Ishikawa (cell line): Measurements from ENCODE around the gene MKX.

Experiments used
- CEBPB ChIP-seq: IDR thresholded peaks from 2 replicates; pipeline ENCODE4 v1.6.1; 2012
- CREB1 ChIP-seq: IDR thresholded peaks from 2 replicates; pipeline ENCODE4 v1.6.1; 2012; ENCODE audit warnings: low read depth
- EGR1 ChIP-seq: IDR thresholded peaks from 2 replicates; pipeline ENCODE4 v1.6.1; 2012
- EP300 ChIP-seq: IDR thresholded peaks from 2 replicates; pipeline ENCODE4 v1.6.1; 2012; ENCODE audit warnings: borderline replicate concordance
- FOXM1 ChIP-seq: IDR thresholded peaks from 2 replicates; pipeline ENCODE4 v1.6.1; 2012; ENCODE audit warnings: low read depth, borderline replicate concordance
- NFIC ChIP-seq: IDR thresholded peaks from 2 replicates; pipeline ENCODE4 v1.6.1; 2012
- RAD21 ChIP-seq: IDR thresholded peaks from 2 replicates; pipeline ENCODE4 v1.6.1; 2012; ENCODE audit warnings: low read depth
- TAF1 ChIP-seq: IDR thresholded peaks from 2 replicates; pipeline ENCODE4 v1.6.1; 2012; ENCODE audit warnings: low read depth, mild to moderate bottlenecking
- TCF12 ChIP-seq: IDR thresholded peaks from 2 replicates; pipeline ENCODE4 v1.6.1; 2012; ENCODE audit warnings: low read depth
- TEAD4 ChIP-seq: IDR thresholded peaks from 2 replicates; pipeline ENCODE4 v1.6.1; 2012
- YY1 ChIP-seq: IDR thresholded peaks from 2 replicates; pipeline ENCODE4 v1.6.1; 2012; ENCODE audit warnings: low read depth
- ZBTB7A ChIP-seq: IDR thresholded peaks from 2 replicates; pipeline ENCODE4 v1.6.1; 2012; ENCODE audit warnings: low read depth
- TF ChIP-seq, protein P1 (sequence below): IDR thresholded peaks from 2 replicates; pipeline ENCODE4 v1.6.1; 2012
- TF ChIP-seq, protein P2 (sequence below): IDR thresholded peaks from 2 replicates; pipeline ENCODE4 v1.6.1; 2012; ENCODE audit warnings: low read depth, mild to moderate bottlenecking
- TF ChIP-seq, protein P3 (sequence below): IDR thresholded peaks from 2 replicates; pipeline ENCODE4 v1.6.1; 2012

Gene MKX

GRCh38 chr10:27745732-27746396 is at the start of gene MKX:
Gene MKX (minus strand): TSS chr10:27745819. CDS start chr10:27743415, 2,404 bp downstream.
- TF ChIP-seq, protein P1, sequence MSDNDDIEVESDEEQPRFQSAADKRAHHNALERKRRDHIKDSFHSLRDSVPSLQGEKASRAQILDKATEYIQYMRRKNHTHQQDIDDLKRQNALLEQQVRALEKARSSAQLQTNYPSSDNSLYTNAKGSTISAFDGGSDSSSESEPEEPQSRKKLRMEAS = peak; percentile 96
- TF ChIP-seq NFIC = no peak

DNA sequence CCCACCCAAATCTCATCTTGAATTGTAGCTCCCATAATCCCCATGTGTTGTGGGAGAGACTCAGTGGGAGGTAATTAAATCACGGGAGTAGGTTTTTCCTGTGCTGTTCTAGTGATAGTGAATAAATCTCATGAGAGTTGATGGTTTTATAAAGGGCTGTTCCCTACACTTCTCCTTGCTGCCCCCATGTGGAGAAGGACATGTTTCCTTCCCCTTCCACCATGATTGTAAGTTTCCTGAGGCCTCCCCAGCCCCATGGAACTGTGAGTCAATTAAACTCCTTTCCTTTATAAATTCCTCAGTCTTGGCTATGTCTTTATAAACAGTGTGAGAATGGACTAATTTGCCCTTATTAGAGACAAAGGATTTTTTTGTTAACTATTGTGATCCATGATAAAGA is 48.5 kb upstream of the MKX start:
- TF ChIP-seq RAD21 (peak; percentile 42), ZBTB7A (no peak)

- TF ChIP-seq CREB1 (no peak), NFIC (no peak), YY1 (no peak), RAD21 (no peak), TCF12 (no peak), FOXM1 (no peak), EGR1 (no peak), TEAD4 (no peak), ZBTB7A (no peak), CEBPB (no peak), EP300 (no peak), TAF1 (no peak)
- TF ChIP-seq, protein P1 = no peak
- TF ChIP-seq, protein P2, sequence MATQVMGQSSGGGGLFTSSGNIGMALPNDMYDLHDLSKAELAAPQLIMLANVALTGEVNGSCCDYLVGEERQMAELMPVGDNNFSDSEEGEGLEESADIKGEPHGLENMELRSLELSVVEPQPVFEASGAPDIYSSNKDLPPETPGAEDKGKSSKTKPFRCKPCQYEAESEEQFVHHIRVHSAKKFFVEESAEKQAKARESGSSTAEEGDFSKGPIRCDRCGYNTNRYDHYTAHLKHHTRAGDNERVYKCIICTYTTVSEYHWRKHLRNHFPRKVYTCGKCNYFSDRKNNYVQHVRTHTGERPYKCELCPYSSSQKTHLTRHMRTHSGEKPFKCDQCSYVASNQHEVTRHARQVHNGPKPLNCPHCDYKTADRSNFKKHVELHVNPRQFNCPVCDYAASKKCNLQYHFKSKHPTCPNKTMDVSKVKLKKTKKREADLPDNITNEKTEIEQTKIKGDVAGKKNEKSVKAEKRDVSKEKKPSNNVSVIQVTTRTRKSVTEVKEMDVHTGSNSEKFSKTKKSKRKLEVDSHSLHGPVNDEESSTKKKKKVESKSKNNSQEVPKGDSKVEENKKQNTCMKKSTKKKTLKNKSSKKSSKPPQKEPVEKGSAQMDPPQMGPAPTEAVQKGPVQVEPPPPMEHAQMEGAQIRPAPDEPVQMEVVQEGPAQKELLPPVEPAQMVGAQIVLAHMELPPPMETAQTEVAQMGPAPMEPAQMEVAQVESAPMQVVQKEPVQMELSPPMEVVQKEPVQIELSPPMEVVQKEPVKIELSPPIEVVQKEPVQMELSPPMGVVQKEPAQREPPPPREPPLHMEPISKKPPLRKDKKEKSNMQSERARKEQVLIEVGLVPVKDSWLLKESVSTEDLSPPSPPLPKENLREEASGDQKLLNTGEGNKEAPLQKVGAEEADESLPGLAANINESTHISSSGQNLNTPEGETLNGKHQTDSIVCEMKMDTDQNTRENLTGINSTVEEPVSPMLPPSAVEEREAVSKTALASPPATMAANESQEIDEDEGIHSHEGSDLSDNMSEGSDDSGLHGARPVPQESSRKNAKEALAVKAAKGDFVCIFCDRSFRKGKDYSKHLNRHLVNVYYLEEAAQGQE = no peak
- TF ChIP-seq, protein P3, sequence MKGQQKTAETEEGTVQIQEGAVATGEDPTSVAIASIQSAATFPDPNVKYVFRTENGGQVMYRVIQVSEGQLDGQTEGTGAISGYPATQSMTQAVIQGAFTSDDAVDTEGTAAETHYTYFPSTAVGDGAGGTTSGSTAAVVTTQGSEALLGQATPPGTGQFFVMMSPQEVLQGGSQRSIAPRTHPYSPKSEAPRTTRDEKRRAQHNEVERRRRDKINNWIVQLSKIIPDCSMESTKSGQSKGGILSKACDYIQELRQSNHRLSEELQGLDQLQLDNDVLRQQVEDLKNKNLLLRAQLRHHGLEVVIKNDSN = no peak
Measured at GRCh38 chr10:27792216-27792615, 46.6 kb upstream of the MKX start.

- TF ChIP-seq CEBPB = no peak
- TF ChIP-seq YY1 = no peak
- TF ChIP-seq FOXM1 = no peak
- no peak for TF ChIP-seq CREB1
- TF ChIP-seq TAF1 = no peak
- no peak for TF ChIP-seq TCF12
Measured at GRCh38 chr10:27784272-27784671, 38.7 kb upstream of the MKX start.

DNA sequence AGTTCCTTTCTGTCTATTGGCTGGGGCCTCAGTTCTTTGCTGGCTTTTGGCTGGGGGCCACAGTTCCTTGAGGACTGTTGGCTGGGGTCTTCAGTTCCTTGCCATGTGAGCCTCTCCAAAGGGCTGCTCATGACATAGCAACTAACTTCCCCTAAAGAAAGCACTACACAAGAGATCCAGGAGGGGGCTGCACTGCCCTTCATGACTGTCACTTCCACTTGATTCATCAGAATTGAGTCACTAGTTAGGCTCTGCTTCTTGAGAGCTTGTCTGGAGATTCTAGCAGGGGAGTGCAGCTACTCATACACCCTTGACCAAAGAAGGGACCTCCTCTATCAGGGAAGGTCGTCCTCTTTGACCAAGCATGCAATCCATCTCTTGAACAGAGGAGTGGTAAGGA is 38.0 kb upstream of the MKX start:
- TF ChIP-seq EGR1 = no peak
- TF ChIP-seq, protein P1 = no peak
- TF ChIP-seq RAD21 = peak; percentile 69
- TF ChIP-seq YY1 = no peak
- no peak for TF ChIP-seq ZBTB7A
- TF ChIP-seq, protein P3 = no peak
- no peak for TF ChIP-seq TAF1
- no peak for TF ChIP-seq TEAD4

GRCh38 chr10:27779462-27780015 is 33.9 kb upstream of the MKX start:
- no peak for TF ChIP-seq EP300
- TF ChIP-seq, protein P2 = no peak
- TF ChIP-seq, protein P3 = no peak
- TF ChIP-seq CEBPB = no peak
- no peak for TF ChIP-seq RAD21
- TF ChIP-seq CREB1 = no peak
- no peak for TF ChIP-seq TCF12
- TF ChIP-seq TAF1 = no peak
- TF ChIP-seq, protein P1 = no peak
- no peak for TF ChIP-seq YY1
- no peak for TF ChIP-seq TEAD4
- no peak for TF ChIP-seq NFIC
- TF ChIP-seq FOXM1 = no peak
